Measurements from ENCODE around the gene ATR. TPM values are rescaled to one million over a fixed set of nuclear protein-coding genes. Genes with fewer than 3 reads are reported as not detected.

The ATR gene
- total RNA-seq, 1 experiment from 2014 or later, result 15.8 TPM

- H3K27me3 Mint-ChIP-seq (ENCODE audit: low read depth), result no peaks in the 10 kb centered on the region
- no peak overlapping the region for H3K9ac ChIP-seq (ENCODE audit: extremely low read depth, insufficient read length, low read length)
These were observed 35.2 kb downstream of the ATR start for GRCh38 chr3:142543307-142543706.

More at GRCh38 chr3:142543307-142543706, 35.2 kb downstream of the ATR start:
- no peak for TF ChIP-seq CTCF (conservative IDR thresholded peaks at IDR 0.05)
- no peak overlapping the region for H3K4me2 ChIP-seq (ENCODE audit: insufficient read depth, insufficient read length, low read length)
- no peak overlapping the region for H3K23ac ChIP-seq (ENCODE audit: insufficient read length, low read depth, low read length)
- no peaks in the 10 kb centered on the region for H3K27me3 ChIP-seq (ENCODE audit: insufficient read depth, low read length)
- H3K14ac ChIP-seq (ENCODE audit: insufficient read depth, low read length), result no peak overlapping the region
- Mint-ChIP-seq H3K36me3 (ENCODE audit: insufficient read depth in 1 of 3, low read depth in 3 of 3) (peaks cover 0 to 4% (median 3%) of the 10 kb centered on the region in 3 experiments; a peak in 3 of 7 replicates), H3K27ac (no peak overlapping the region), H3K4me1 (no peaks in the 10 kb centered on the region), H3K4me3 (no peak overlapping the region; a peak in 1 of 5 replicates), H3K9me3 (no peaks in the 10 kb centered on the region)
- no peaks in the 10 kb centered on the region for H3K79me2 ChIP-seq (ENCODE audit: insufficient read depth, low read length)
- H2BK20ac ChIP-seq (ENCODE audit: low read depth, low read length, poor library complexity, severe bottlenecking), result no peak overlapping the region
- 100% methylated on average over 4 of the region's 5 CpGs for WGBS (ENCODE audit: extremely low coverage, insufficient read length, low lambda C conversion rate)
- H3K4me1 ChIP-seq (ENCODE audit: insufficient read depth, low read length), result no peaks in the 10 kb centered on the region
- H3K79me1 ChIP-seq (ENCODE audit: insufficient read depth, low read depth, low read length, poor library complexity, severe bottlenecking), result no peaks in the 10 kb centered on the region
- no peak overlapping the region for H2AK5ac ChIP-seq (ENCODE audit: insufficient read length, low read length)
- H4K8ac ChIP-seq (replicated peaks; ENCODE audit: insufficient read length, low read depth, low read length), result no peak overlapping the region
- no peaks in the 10 kb centered on the region for H3K9me3 ChIP-seq (ENCODE audit: control insufficient read depth, low read depth, low read length)
- no peak overlapping the region for H3K56ac ChIP-seq (ENCODE audit: insufficient read length, low read depth, low read length)
- no peak overlapping the region for H2AFZ ChIP-seq (ENCODE audit: low read length)
- no peaks in the 10 kb centered on the region for H3K23me2 ChIP-seq (ENCODE audit: insufficient read length, low read depth, low read length, poor library complexity, severe bottlenecking)
- H3K27ac ChIP-seq (ENCODE audit: insufficient read length, low read depth, low read length), result no peak overlapping the region
- H3K4ac ChIP-seq (ENCODE audit: low read depth, low read length), result no peak overlapping the region
- no peak overlapping the region for H2BK15ac ChIP-seq (ENCODE audit: low read depth, low read length)
- H4K91ac ChIP-seq (ENCODE audit: insufficient read length, low read depth, low read length), result no peak overlapping the region
- no peak overlapping the region for H3K18ac ChIP-seq (ENCODE audit: insufficient read length, low read depth, low read length)
- no peaks in the 10 kb centered on the region for H4K20me1 ChIP-seq (ENCODE audit: control insufficient read depth, insufficient read depth, insufficient read length)
- H4K5ac ChIP-seq (ENCODE audit: insufficient read length, low read depth, low read length), result no peak overlapping the region
- no peak for DNase-seq
- no peak overlapping the region for H2BK12ac ChIP-seq (ENCODE audit: insufficient read length, low read depth, low read length)
- no peak overlapping the region for H2BK120ac ChIP-seq (ENCODE audit: low read depth, low read length, poor library complexity, severe bottlenecking)
- H3T11ph ChIP-seq (ENCODE audit: low read length), result no peak overlapping the region
- H2BK5ac ChIP-seq (ENCODE audit: insufficient read length, low read length), result no peak overlapping the region

Measured in H9 (cell line).